IMR-90 (cell line): ENCODE data around the gene RHOBTB3. TPM values are rescaled to one million over a fixed set of nuclear protein-coding genes. Genes with fewer than 3 reads are reported as not detected.

Source experiments
- ATAC-seq: fragments of 200-7000 bp; cut with Tn5 transposase; 2 replicates; pipeline ENCODE4 v1.9.1; 2020; ENCODE audit warnings: low read depth, mild to moderate bottlenecking, moderate library complexity
- BruUV-seq: library from RNA; stranded (reverse); fragments of 400-500 nt; replicated peaks from 2 replicates; lab custom pipeline; 2021; lab: Mats Ljungman, UMichigan
- CTCF ChIA-PET: fragments of 300-600 bp; formaldehyde crosslinking; extraction: SDS; loops from one replicate; lab custom pipeline; 2021; ENCODE audit warnings: antibody characterized with exemption; lab: Yijun Ruan, JAX
- POLR2A ChIA-PET: fragments of 300-600 bp; sonication (Branson Sonifier 250); formaldehyde crosslinking; loops from one replicate; lab custom pipeline; 2022; ENCODE audit warnings: antibody characterized with exemption; ENCODE audit not compliant: unreplicated experiment; lab: Charles Lee
- DNase-seq: peaks from one replicate; pipeline ENCODE4 v3.0.0; 2013
- H2AFZ ChIP-seq: replicated peaks from 2 replicates; pipeline ENCODE3; 2013; ENCODE audit warnings: low read length, mild to moderate bottlenecking; ENCODE audit not compliant: poor library complexity
- H2AK5ac ChIP-seq: 2 replicates; pipeline ENCODE4 v1.6.1; 2013; ENCODE audit warnings: low read depth, low read length, inconsistent platforms
- H2AK9ac ChIP-seq: replicated peaks from 2 replicates; pipeline ENCODE3; 2013; ENCODE audit warnings: mild to moderate bottlenecking, low read depth, low read length, moderate library complexity; ENCODE audit not compliant: poor library complexity
- H2BK120ac ChIP-seq: 2 replicates; pipeline ENCODE4 v1.6.1; 2013; ENCODE audit warnings: low read depth, low read length, inconsistent platforms
- H2BK15ac ChIP-seq: 3 replicates; pipeline ENCODE4 v1.6.1; 2013; ENCODE audit warnings: low read depth, low read length, inconsistent platforms
- H2BK20ac ChIP-seq: 2 replicates; pipeline ENCODE4 v1.6.1; 2013; ENCODE audit warnings: low read depth, mild to moderate bottlenecking, inconsistent platforms, low read length, moderate library complexity
- H2BK5ac ChIP-seq: 2 replicates; pipeline ENCODE4 v1.6.1; 2013; ENCODE audit warnings: mild to moderate bottlenecking, low read depth, low read length, inconsistent platforms; ENCODE audit not compliant: poor library complexity, severe bottlenecking
- H3K14ac ChIP-seq: replicated peaks from 2 replicates; pipeline ENCODE4 v1.6.1; 2013; ENCODE audit warnings: low read depth, low read length, inconsistent platforms
- H3K18ac ChIP-seq: 2 replicates; pipeline ENCODE4 v1.6.1; 2013; ENCODE audit warnings: low read depth, low read length, control low read depth
- H3K23ac ChIP-seq: 2 replicates; pipeline ENCODE4 v1.6.1; 2013; ENCODE audit warnings: low read depth, low read length, inconsistent platforms
- H3K27ac ChIP-seq: 2 replicates; pipeline ENCODE4 v1.5.1; 2013; ENCODE audit warnings: mild to moderate bottlenecking, control low read depth, low read length; ENCODE audit not compliant: insufficient read depth
- H3K27me3 ChIP-seq: 2 replicates; pipeline ENCODE4 v1.6.1; 2013; ENCODE audit warnings: low read length; ENCODE audit not compliant: control insufficient read depth, insufficient read depth
- H3K36me3 ChIP-seq: 2 replicates; pipeline ENCODE4 v1.6.1; 2013; ENCODE audit warnings: low read length, mixed read lengths; ENCODE audit not compliant: control insufficient read depth, insufficient read depth
- H3K4ac ChIP-seq: 2 replicates; pipeline ENCODE4 v1.6.1; 2013; ENCODE audit warnings: low read depth, low read length, inconsistent platforms
- H3K4me1 ChIP-seq: 2 replicates; pipeline ENCODE4 v1.6.1; 2013; ENCODE audit warnings: low read length, mixed read lengths; ENCODE audit not compliant: control insufficient read depth, insufficient read depth
- H3K4me2 ChIP-seq: 2 replicates; pipeline ENCODE4 v1.6.1; 2013; ENCODE audit warnings: low read depth, mild to moderate bottlenecking, control low read depth, low read length, moderate library complexity
- H3K4me3 ChIP-seq: 2 replicates; pipeline ENCODE4 v1.5.1; 2013; ENCODE audit warnings: low read depth, mild to moderate bottlenecking, control low read depth, low read length, moderate library complexity; ENCODE audit not compliant: insufficient read depth
- H3K56ac ChIP-seq: 2 replicates; pipeline ENCODE4 v1.6.1; 2013; ENCODE audit warnings: low read length, inconsistent platforms; ENCODE audit not compliant: insufficient read depth; ENCODE audit errors: extremely low read depth
- H3K79me1 ChIP-seq, 2 experiments: 2 replicates each; pipeline ENCODE4 v1.6.1; 2013; ENCODE audit warnings: low read length in 2 of 2, inconsistent platforms in 1 of 2, low read depth in 1 of 2
- H3K9ac ChIP-seq: 2 replicates; pipeline ENCODE4 v1.6.1; 2013; ENCODE audit warnings: low read depth, low read length, control low read depth
- H3K9me1 ChIP-seq: 2 replicates; pipeline ENCODE4 v1.6.1; 2013; ENCODE audit warnings: low read length, inconsistent platforms; ENCODE audit not compliant: insufficient read depth
- H3K9me3 ChIP-seq: 2 replicates; pipeline ENCODE4 v1.6.1; 2013; ENCODE audit warnings: low read length; ENCODE audit not compliant: control insufficient read depth, insufficient read depth
- H4K20me1 ChIP-seq: 2 replicates; pipeline ENCODE4 v1.6.1; 2013; ENCODE audit warnings: low read length, inconsistent platforms; ENCODE audit not compliant: insufficient read depth
- H4K5ac ChIP-seq: 2 replicates; pipeline ENCODE4 v1.6.1; 2013; ENCODE audit warnings: mild to moderate bottlenecking, low read depth, low read length, control low read depth
- H4K8ac ChIP-seq, 2 experiments: 2 replicates each; pipeline ENCODE4 v1.6.1; 2013; ENCODE audit warnings: low read depth in 2 of 2, low read length in 2 of 2, control low read depth in 1 of 2, inconsistent platforms in 1 of 2
- H4K91ac ChIP-seq: 2 replicates; pipeline ENCODE4 v1.6.1; 2013; ENCODE audit warnings: low read depth, low read length, inconsistent platforms; ENCODE audit not compliant: insufficient read depth
- CEBPB ChIP-seq: IDR thresholded peaks from 2 replicates; pipeline ENCODE4 v1.6.1; 2012; ENCODE audit warnings: low read depth, low read length, improper control_type of control experiment
- CHD1 ChIP-seq: IDR thresholded peaks from 2 replicates; pipeline ENCODE4 v1.6.1; 2012; ENCODE audit warnings: low read depth, low read length, improper control_type of control experiment
- FOS ChIP-seq: fragments of 150-350 bp; IDR thresholded peaks from 2 replicates; pipeline ENCODE4 v1.6.1; 2016; ENCODE audit warnings: low read depth, low read length
- MAFK ChIP-seq: IDR thresholded peaks from 2 replicates; pipeline ENCODE4 v1.6.1; 2012; ENCODE audit warnings: low read depth, low read length, improper control_type of control experiment
- MAZ ChIP-seq: IDR thresholded peaks from 2 replicates; pipeline ENCODE4 v1.6.1; 2012; ENCODE audit warnings: low read depth, mild to moderate bottlenecking, low read length, improper control_type of control experiment, moderate library complexity, borderline replicate concordance
- NFE2L2 ChIP-seq: fragments of 150-350 bp; IDR thresholded peaks from 2 replicates; pipeline ENCODE4 v1.6.1; 2016; ENCODE audit warnings: low read depth, mild to moderate bottlenecking, low read length
- POLR2A ChIP-seq: IDR thresholded peaks from 2 replicates; pipeline ENCODE4 v1.6.1; 2012; ENCODE audit warnings: mild to moderate bottlenecking, low read depth, low read length
- RCOR1 ChIP-seq: IDR thresholded peaks from 2 replicates; pipeline ENCODE4 v1.6.1; 2012; ENCODE audit warnings: mild to moderate bottlenecking, low read length, improper control_type of control experiment; ENCODE audit not compliant: insufficient replicate concordance
- RFX5 ChIP-seq: IDR thresholded peaks from 2 replicates; pipeline ENCODE4 v1.8.0; 2012; ENCODE audit warnings: low read depth, mild to moderate bottlenecking, low read length, moderate library complexity
- WGBS, 2 experiments: methylation state at CpG; one replicate each; pipeline versions ENCODE4 v1.1.5 to v1.1.7; 2013; ENCODE audit warnings: missing lambda C conversion rate in 2 of 2; ENCODE audit not compliant: insufficient read length in 1 of 2; ENCODE audit errors: extremely low coverage in 2 of 2; 5-methylcytosine and 5-hydroxymethylcytosine counted together
- dilution Hi-C: fragments of 300-500 bp; cut with HindIII; formaldehyde crosslinking; loops from one replicate; pipeline ENCODE4 v1.14.3; 2018; ENCODE audit warnings: low sequenced_read_pairs; ENCODE audit not compliant: unreplicated experiment
- in situ Hi-C: fragments of 300-500 bp; cut with MboI; formaldehyde crosslinking; loops from 3 replicates; pipeline ENCODE4 v1.14.3; 2019; ENCODE audit warnings: low sequenced_read_pairs, inconsistent platforms, mixed read lengths
- intact Hi-C: fragments of 100-400 bp; cut with micrococcal nuclease; formaldehyde crosslinking; loops from 2 replicates; pipeline ENCODE4 v1.10.0; 2022
- polyA plus RNA-seq, 3 experiments: library from polyadenylated mRNA; depleted of rRNA; stranded (reverse); fragments of >200 nt; gene quantifications; 2 replicates each; pipeline ENCODE4 v1.2.3, GENCODE V29; 2012; ENCODE audit warnings: low replicate concordance in 1 of 3
- total RNA-seq: library from RNA; depleted of rRNA; stranded (reverse); fragments of >200 nt; gene quantifications from 2 replicates; pipeline ENCODE4 v1.2.3, GENCODE V29; 2012
- TF ChIP-seq, protein P1 (sequence below): conservative IDR thresholded peaks from 2 replicates; pipeline ENCODE4 v1.5.1; 2012; ENCODE audit warnings: mild to moderate bottlenecking, low read depth, low read length, improper control_type of control experiment
- TF ChIP-seq, protein P2 (sequence below): fragments of 150-350 bp; IDR thresholded peaks from 2 replicates; pipeline ENCODE4 v1.6.1; 2017; ENCODE audit warnings: mild to moderate bottlenecking, antibody characterized with exemption, low read length, low read depth

RHOBTB3 gene
- total and polyA plus RNA-seq, 2 of the 4 experiments (the other 2 are of a cell fraction) = 117 to 447 TPM

DNA sequence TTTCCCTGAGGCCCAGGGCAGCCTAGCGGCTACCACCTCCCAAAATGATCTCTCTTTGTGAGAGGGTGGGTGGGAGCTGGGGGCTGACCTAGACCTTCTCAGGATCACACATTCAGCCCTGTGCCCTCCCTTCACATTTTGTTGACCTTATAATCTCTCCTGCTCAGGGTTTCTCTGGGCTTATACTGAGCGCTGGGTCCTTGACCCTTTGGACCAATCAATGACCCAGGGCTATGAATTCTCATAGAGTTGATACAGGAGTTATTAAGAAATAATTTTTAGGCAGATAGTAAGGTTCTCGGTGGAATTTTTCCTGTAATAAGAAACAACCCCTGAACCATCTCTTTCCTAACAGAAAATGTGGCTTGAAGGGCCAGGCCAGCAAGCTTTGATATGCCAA, 69.4 kb downstream of the RHOBTB3 start:
- H3K23ac ChIP-seq = no peak overlapping the region
- H3K14ac ChIP-seq = no peak overlapping the region
- TF ChIP-seq FOS = no peak
- TF ChIP-seq, protein P1, sequence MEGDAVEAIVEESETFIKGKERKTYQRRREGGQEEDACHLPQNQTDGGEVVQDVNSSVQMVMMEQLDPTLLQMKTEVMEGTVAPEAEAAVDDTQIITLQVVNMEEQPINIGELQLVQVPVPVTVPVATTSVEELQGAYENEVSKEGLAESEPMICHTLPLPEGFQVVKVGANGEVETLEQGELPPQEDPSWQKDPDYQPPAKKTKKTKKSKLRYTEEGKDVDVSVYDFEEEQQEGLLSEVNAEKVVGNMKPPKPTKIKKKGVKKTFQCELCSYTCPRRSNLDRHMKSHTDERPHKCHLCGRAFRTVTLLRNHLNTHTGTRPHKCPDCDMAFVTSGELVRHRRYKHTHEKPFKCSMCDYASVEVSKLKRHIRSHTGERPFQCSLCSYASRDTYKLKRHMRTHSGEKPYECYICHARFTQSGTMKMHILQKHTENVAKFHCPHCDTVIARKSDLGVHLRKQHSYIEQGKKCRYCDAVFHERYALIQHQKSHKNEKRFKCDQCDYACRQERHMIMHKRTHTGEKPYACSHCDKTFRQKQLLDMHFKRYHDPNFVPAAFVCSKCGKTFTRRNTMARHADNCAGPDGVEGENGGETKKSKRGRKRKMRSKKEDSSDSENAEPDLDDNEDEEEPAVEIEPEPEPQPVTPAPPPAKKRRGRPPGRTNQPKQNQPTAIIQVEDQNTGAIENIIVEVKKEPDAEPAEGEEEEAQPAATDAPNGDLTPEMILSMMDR = no peak
- no peak for TF ChIP-seq CEBPB
- TF ChIP-seq RFX5 = no peak
- TF ChIP-seq POLR2A = no peak
- TF ChIP-seq CHD1 = no peak
- TF ChIP-seq, protein P2, sequence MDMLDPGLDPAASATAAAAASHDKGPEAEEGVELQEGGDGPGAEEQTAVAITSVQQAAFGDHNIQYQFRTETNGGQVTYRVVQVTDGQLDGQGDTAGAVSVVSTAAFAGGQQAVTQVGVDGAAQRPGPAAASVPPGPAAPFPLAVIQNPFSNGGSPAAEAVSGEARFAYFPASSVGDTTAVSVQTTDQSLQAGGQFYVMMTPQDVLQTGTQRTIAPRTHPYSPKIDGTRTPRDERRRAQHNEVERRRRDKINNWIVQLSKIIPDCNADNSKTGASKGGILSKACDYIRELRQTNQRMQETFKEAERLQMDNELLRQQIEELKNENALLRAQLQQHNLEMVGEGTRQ = no peak
- no peak for TF ChIP-seq NFE2L2
- TF ChIP-seq MAZ = no peak
- no peak for TF ChIP-seq MAFK
- no peak for TF ChIP-seq RCOR1
- ATAC-seq = peak; percentile 4; the same call in 1 of the 2 replicates
- no peaks in the 10 kb centered on the region for H3K27me3 ChIP-seq
- H3K79me1 ChIP-seq = peaks cover 4 to 12% of the 10 kb centered on the region in 2 experiments; a peak in 3 of 4 replicates
- no peak overlapping the region for H2BK120ac ChIP-seq
- no peak overlapping the region for H4K8ac ChIP-seq
- no peaks in the 10 kb centered on the region for H4K20me1 ChIP-seq
- no peak overlapping the region for H3K56ac ChIP-seq
- H3K4ac ChIP-seq = no peak overlapping the region
- H4K5ac ChIP-seq = no peak overlapping the region
- no peak for DNase-seq
- intact Hi-C loops = no loop called here
- no peak overlapping the region for H2BK5ac ChIP-seq
- CTCF ChIA-PET = no interaction called here
- H2BK15ac ChIP-seq = no peak overlapping the region
- no peak overlapping the region for H2BK20ac ChIP-seq
- in situ Hi-C loops = no loop called here
- no peak overlapping the region for H2AFZ ChIP-seq
- H4K91ac ChIP-seq = no peak overlapping the region
- WGBS, 2 experiments = no CpG with 5 or more reads among the region's 3 CpGs
- POLR2A ChIA-PET = no interaction called here
- no peak overlapping the region for H2AK9ac ChIP-seq
- H3K4me1 ChIP-seq = peaks cover 5% of the 10 kb centered on the region; the same call in 1 of the 2 replicates
- H2AK5ac ChIP-seq = no peak overlapping the region
- peaks cover 5% of the 10 kb centered on the region for H3K36me3 ChIP-seq
- H3K9me1 ChIP-seq = peaks cover 8% of the 10 kb centered on the region
- dilution Hi-C loops = no loop called here
- H3K9ac ChIP-seq = no peak overlapping the region
- no peak overlapping the region for H3K27ac ChIP-seq
- H3K9me3 ChIP-seq = peaks cover 3% of the 10 kb centered on the region; the same call in 1 of the 2 replicates
- H3K4me2 ChIP-seq = no peak overlapping the region
- no TSS peak for BruUV-seq
- H3K4me3 ChIP-seq = no peak overlapping the region
- no peak overlapping the region for H3K18ac ChIP-seq
